HepG2 (cell line): ENCODE results near the gene NDST1. TPM values are rescaled to one million over a fixed set of nuclear protein-coding genes. Genes with fewer than 3 reads are reported as not detected.

Experiments used
- CC2D1A ChIP-seq: sonication (generic); formaldehyde crosslinking; IDR thresholded peaks from 2 replicates; pipeline ENCODE4 v1.8.1; 2023; ENCODE audit warnings: mild to moderate bottlenecking, missing genetic modification reagents
- EEA1 ChIP-seq: sonication (generic); formaldehyde crosslinking; IDR thresholded peaks from 2 replicates; pipeline ENCODE4 v1.5.1; 2020; ENCODE audit warnings: mild to moderate bottlenecking, missing genetic modification reagents, borderline replicate concordance
- FOXJ3 ChIP-seq: sonication (generic); formaldehyde crosslinking; IDR thresholded peaks from 2 replicates; pipeline ENCODE4 v1.4.0; 2020; ENCODE audit warnings: missing genetic modification reagents, mild to moderate bottlenecking, borderline replicate concordance
- FOXK2 ChIP-seq: fragments of 450-650 bp; IDR thresholded peaks from 2 replicates; pipeline ENCODE4 v1.6.1; 2016
- IRF9 ChIP-seq: sonication (generic); formaldehyde crosslinking; IDR thresholded peaks from 2 replicates; pipeline ENCODE4 v1.8.0; 2022; ENCODE audit warnings: missing genetic modification reagents, mild to moderate bottlenecking, borderline replicate concordance
- KDM2A ChIP-seq: sonication (generic); formaldehyde crosslinking; IDR thresholded peaks from 2 replicates; pipeline ENCODE4 v1.4.0; 2020; ENCODE audit warnings: low read depth, missing genetic modification reagents, borderline replicate concordance
- KLF13 ChIP-seq: sonication (generic); formaldehyde crosslinking; IDR thresholded peaks from 2 replicates; pipeline ENCODE4 v1.4.0; 2020; ENCODE audit warnings: mild to moderate bottlenecking, missing genetic modification reagents
- MIXL1 ChIP-seq: IDR thresholded peaks from 2 replicates; pipeline ENCODE4 v1.6.1; 2016
- MNT ChIP-seq: fragments of 450-650 bp; IDR thresholded peaks from 2 replicates; pipeline ENCODE4 v1.6.1; 2016
- PRMT3 ChIP-seq: sonication (generic); formaldehyde crosslinking; IDR thresholded peaks from 2 replicates; pipeline ENCODE4 v1.8.1; 2022; ENCODE audit warnings: low read depth, mild to moderate bottlenecking, moderate library complexity, missing genetic modification reagents, borderline replicate concordance
- TBX2 ChIP-seq: sonication (generic); formaldehyde crosslinking; IDR thresholded peaks from 2 replicates; pipeline ENCODE4 v1.5.0; 2020; ENCODE audit warnings: missing genetic modification reagents, mild to moderate bottlenecking, borderline replicate concordance
- ZBTB3 ChIP-seq: sonication (generic); formaldehyde crosslinking; IDR thresholded peaks from 2 replicates; pipeline ENCODE4 v1.4.0; 2020; ENCODE audit warnings: low read depth, mild to moderate bottlenecking, moderate library complexity, missing genetic modification reagents, borderline replicate concordance
- ZHX2 ChIP-seq, 2 experiments: sonication (generic) in 1 of 2; formaldehyde crosslinking in 1 of 2; IDR thresholded peaks; 2 replicates each; pipeline versions ENCODE4 v1.6.1 to v1.9.0; 2014 to 2022; ENCODE audit warnings: antibody characterized with exemption in 1 of 2, borderline replicate concordance in 1 of 2, inconsistent platforms in 1 of 2, low read depth in 1 of 2, missing genetic modification reagents in 1 of 2
- ZNF10 ChIP-seq: sonication (generic); formaldehyde crosslinking; IDR thresholded peaks from 2 replicates; pipeline ENCODE4 v1.4.0; 2020; ENCODE audit warnings: mild to moderate bottlenecking, low read depth, missing genetic modification reagents, borderline replicate concordance
- ZNF350 ChIP-seq: sonication (generic); formaldehyde crosslinking; IDR thresholded peaks from 2 replicates; pipeline ENCODE4 v1.4.0; 2020; ENCODE audit warnings: mild to moderate bottlenecking, low read depth, missing genetic modification reagents, borderline replicate concordance
- ZNF546 ChIP-seq: sonication (generic); formaldehyde crosslinking; conservative IDR thresholded peaks from 2 replicates; pipeline ENCODE4 v1.8.1; 2023; ENCODE audit warnings: mild to moderate bottlenecking, missing genetic modification reagents
- ZNF589 ChIP-seq: sonication (generic); formaldehyde crosslinking; conservative IDR thresholded peaks from 2 replicates; pipeline ENCODE4 v1.8.0; 2022; ENCODE audit warnings: mild to moderate bottlenecking, moderate library complexity, missing genetic modification reagents
- polyA plus RNA-seq, 8 experiments: library from polyadenylated mRNA; depleted of rRNA in 3 of 8; stranded (reverse) in 7 of 8; unstranded in 1 of 8; fragments of >200 nt; fragmentation: Illumina TruSeq in 4 of 8; extraction: Trizol in 4 of 8; gene quantifications; 2 replicates each; pipeline versions ENCODE4 v1.2.1 to v1.2.3, GENCODE V29; 2011 to 2016; ENCODE audit warnings: low read depth in 4 of 8, missing spikeins in 1 of 8, mixed read lengths in 1 of 8; ENCODE audit not compliant: insufficient read depth in 1 of 8
- total RNA-seq, 5 experiments: library from RNA; depleted of rRNA; stranded (reverse); fragments of >200 nt; fragmentation: Illumina TruSeq; extraction: Trizol; gene quantifications; 2 replicates each; pipeline ENCODE4 v1.2.3, GENCODE V29; 2016; ENCODE audit warnings: low read depth in 1 of 5

Gene NDST1
- total and polyA plus RNA-seq, 2 of the 13 experiments (the other 11 are each of a cell fraction or from before 2014, with no cell fraction given), result 23.8 to 26.2 TPM

DNA sequence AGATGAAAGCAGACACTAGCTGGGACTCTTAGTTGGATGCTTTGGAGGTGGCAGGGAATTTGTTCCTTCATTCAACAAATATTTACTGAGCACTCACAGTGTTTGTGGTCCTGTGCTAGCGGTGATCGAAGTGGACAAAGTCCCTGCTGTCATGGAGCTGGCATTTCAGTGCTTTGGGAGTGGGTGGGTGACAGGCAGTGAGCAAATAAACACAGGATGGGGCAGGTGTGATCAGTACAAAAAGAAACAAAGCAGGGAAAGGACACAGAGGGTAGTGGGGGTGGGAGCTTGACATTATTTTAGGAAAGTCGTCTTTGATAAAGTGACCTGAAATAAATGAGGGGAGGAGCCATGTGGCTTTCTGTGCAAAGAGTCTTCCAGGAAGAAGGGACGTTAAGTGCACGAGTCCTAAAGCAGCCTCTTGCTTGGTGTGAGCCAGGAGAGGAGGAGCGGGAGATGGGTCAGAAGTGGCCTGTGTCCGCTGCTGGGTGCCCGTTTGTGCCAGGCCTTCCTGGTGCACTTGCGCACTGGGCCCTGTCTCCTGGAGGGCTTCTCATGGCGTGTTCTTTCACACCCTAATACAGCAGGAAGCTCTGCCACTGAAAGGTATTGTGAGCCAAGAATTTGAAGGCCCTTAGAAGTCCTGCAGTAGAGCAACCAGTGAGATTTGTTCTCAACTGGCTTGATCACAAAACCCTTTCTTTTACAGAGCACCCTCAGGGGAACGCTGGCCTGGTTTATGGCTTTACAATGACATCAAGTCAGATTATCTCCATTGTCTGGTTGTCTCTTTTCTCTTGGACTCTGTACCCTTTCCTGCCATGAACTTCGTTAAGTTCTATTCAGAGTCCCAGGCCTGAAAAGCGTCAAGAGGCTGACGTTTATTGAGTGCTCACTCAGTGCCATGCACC is 14.8 kb downstream of the NDST1 start (continued):
- TF ChIP-seq ZHX2 (IDR thresholded peaks at IDR 0.05; ENCODE audit: low read depth) (no peak), ZHX2 (CRISPR knock-in tag; IDR thresholded peaks at IDR 0.05; ENCODE audit: borderline replicate concordance) (no peak), EEA1 (no peak), KDM2A (CRISPR knock-in tag) (peak; percentile 64; the same call in 1 of the 2 replicates), TBX2 (CRISPR knock-in tag) (peak; percentile 100), ZNF546 (no peak), MIXL1 (CRISPR knock-in tag) (peak; percentile 93), ZNF350 (CRISPR knock-in tag) (peak; percentile 82), PRMT3 (no peak), ZNF589 (0 out of 2 replicates have a peak, but pooled peaks have one; percentile 59), MNT (peak; percentile 88), CC2D1A (CRISPR knock-in tag) (no peak), ZBTB3 (CRISPR knock-in tag) (peak; percentile 83; the same call in 1 of the 2 replicates), FOXJ3 (CRISPR knock-in tag) (peak; percentile 98), IRF9 (CRISPR knock-in tag) (peak; percentile 86), ZNF10 (no peak), KLF13 (CRISPR knock-in tag) (no peak), FOXK2 (peak; percentile 95)
